SU-DHL-6 (cell line): ENCODE results near the gene TBPL2.

ENCODE experiments used
- H2AFZ ChIP-seq: fragments of 200-600 bp; sonication (generic); 2 replicates; pipeline ENCODE4 v1.6.1; 2014; ENCODE audit warnings: low read depth, mild to moderate bottlenecking, moderate library complexity, mixed read lengths, antibody characterized with exemption, low read length; ENCODE audit not compliant: severe bottlenecking
- H3F3A ChIP-seq: fragments of 200-600 bp; shearing (Covaris generic); 2 replicates; pipeline ENCODE4 v1.6.0; 2016; ENCODE audit warnings: antibody characterized with exemption, mild to moderate bottlenecking; ENCODE audit not compliant: insufficient read depth
- H3K27ac ChIP-seq: fragments of 200-600 bp; sonication (generic); 2 replicates; pipeline ENCODE4 v1.5.1; 2016; ENCODE audit warnings: low read depth, mild to moderate bottlenecking, low read length, moderate library complexity, mixed read lengths
- H3K27me3 ChIP-seq: fragments of 200-600 bp; sonication (generic), shearing (Covaris generic); 2 replicates; pipeline ENCODE4 v1.6.0; 2014; ENCODE audit warnings: mild to moderate bottlenecking, low read length
- H3K36me3 ChIP-seq: fragments of 200-600 bp; sonication (generic); 2 replicates; pipeline ENCODE4 v1.6.1; 2014; ENCODE audit warnings: mild to moderate bottlenecking, low read length, mixed read lengths
- H3K4me2 ChIP-seq: fragments of 300-600, 200-600 bp; shearing (Covaris generic), sonication (generic); 2 replicates; pipeline ENCODE4 v1.6.0; 2014; ENCODE audit warnings: low read length, low read depth, mild to moderate bottlenecking; ENCODE audit not compliant: poor library complexity, severe bottlenecking
- H3K4me3 ChIP-seq: fragments of 200-600 bp; sonication (generic); 2 replicates; pipeline ENCODE4 v1.5.1; 2014; ENCODE audit warnings: antibody characterized with exemption, low read length, mild to moderate bottlenecking, mixed read lengths; ENCODE audit not compliant: insufficient read depth, poor library complexity, severe bottlenecking
- H3K79me2 ChIP-seq: fragments of 200-600 bp; sonication (generic); 2 replicates; pipeline ENCODE4 v1.6.1; 2014; ENCODE audit warnings: mild to moderate bottlenecking, low read length, moderate library complexity; ENCODE audit not compliant: insufficient read depth
- H3K9ac ChIP-seq: fragments of 200-600 bp; sonication (generic); 2 replicates; pipeline ENCODE4 v1.7.0; 2014; ENCODE audit warnings: mild to moderate bottlenecking, low read length
- H3K9me2 ChIP-seq: fragments of 200-600 bp; sonication (generic); replicated peaks from 2 replicates; pipeline ENCODE4 v1.6.1; 2014; ENCODE audit warnings: low read length; ENCODE audit not compliant: insufficient read depth
- H3K9me3 ChIP-seq: fragments of 200-600 bp; sonication (generic); 2 replicates; pipeline ENCODE4 v1.6.1; 2014; ENCODE audit warnings: low read length, mixed read lengths; ENCODE audit not compliant: insufficient read depth
- H4K20me1 ChIP-seq: fragments of 200-600 bp; sonication (generic); 2 replicates; pipeline ENCODE4 v1.6.1; 2014; ENCODE audit warnings: low read depth, mild to moderate bottlenecking, antibody characterized with exemption, low read length, moderate library complexity, mixed read lengths
- CTCF ChIP-seq: fragments of 200-600 bp; sonication (generic); IDR thresholded peaks from one replicate; pipeline ENCODE4 v1.5.1; 2017; ENCODE audit warnings: antibody characterized with exemption, mild to moderate bottlenecking, low read length, moderate library complexity; ENCODE audit not compliant: insufficient read depth, poor library complexity, severe bottlenecking
- EZH2phosphoT487 ChIP-seq: fragments of 200-600 bp; sonication (generic), shearing (Covaris generic); conservative IDR thresholded peaks from 2 replicates; pipeline ENCODE4 v1.6.1; 2018; ENCODE audit warnings: mild to moderate bottlenecking, antibody characterized with exemption, low read length, moderate library complexity, mixed read lengths

TBPL2 gene

GRCh38 chr14:55382483-55382882 is 57.9 kb downstream of the TBPL2 start:
- no peaks in the 10 kb centered on the region for H3K27me3 ChIP-seq
- H3K36me3 ChIP-seq: no peaks in the 10 kb centered on the region
- H2AFZ ChIP-seq: no peak overlapping the region
- no peak for TF ChIP-seq EZH2phosphoT487
- TF ChIP-seq CTCF: no peak
- H3K9me3 ChIP-seq: no peaks in the 10 kb centered on the region
- no peak overlapping the region for H3K4me3 ChIP-seq
- no peak overlapping the region for H3K27ac ChIP-seq
- H3K9me2 ChIP-seq: no peaks in the 10 kb centered on the region
- H3K9ac ChIP-seq: no peak overlapping the region
- H3K79me2 ChIP-seq: no peaks in the 10 kb centered on the region
- no peaks in the 10 kb centered on the region for H3F3A ChIP-seq
- H3K4me2 ChIP-seq: no peak overlapping the region
- no peaks in the 10 kb centered on the region for H4K20me1 ChIP-seq

- Histone ChIP-seq H3K27ac (no peak overlapping the region), H3K36me3 (no peaks in the 10 kb centered on the region)
- no peak for TF ChIP-seq CTCF
- TF ChIP-seq EZH2phosphoT487: no peak
Observed at GRCh38 chr14:55381561-55381960, 58.9 kb downstream of the TBPL2 start.

GRCh38 chr14:55381040-55381439 is 59.4 kb downstream of the TBPL2 start:
- Histone ChIP-seq H3K27ac (no peak overlapping the region), H3K36me3 (no peaks in the 10 kb centered on the region), H2AFZ (no peak overlapping the region)

More at GRCh38 chr14:55381561-55381960, 58.9 kb downstream of the TBPL2 start:
- Histone ChIP-seq H3K4me2 (no peak overlapping the region), H3K9me2 (no peaks in the 10 kb centered on the region), H3K27me3 (no peaks in the 10 kb centered on the region), H3K9me3 (no peaks in the 10 kb centered on the region), H3F3A (no peaks in the 10 kb centered on the region), H3K79me2 (no peaks in the 10 kb centered on the region), H4K20me1 (no peaks in the 10 kb centered on the region), H3K4me3 (no peak overlapping the region), H3K9ac (no peak overlapping the region), H2AFZ (no peak overlapping the region)

More at GRCh38 chr14:55381040-55381439, 59.4 kb downstream of the TBPL2 start:
- no peak overlapping the region for H3K9ac ChIP-seq
- H3K27me3 ChIP-seq: no peaks in the 10 kb centered on the region
- no peak overlapping the region for H3K4me2 ChIP-seq
- H3K4me3 ChIP-seq: no peak overlapping the region
- no peaks in the 10 kb centered on the region for H3K9me3 ChIP-seq
- H3F3A ChIP-seq: no peaks in the 10 kb centered on the region
- H3K79me2 ChIP-seq: no peaks in the 10 kb centered on the region
- no peaks in the 10 kb centered on the region for H3K9me2 ChIP-seq
- TF ChIP-seq EZH2phosphoT487 (no peak), CTCF (no peak)
- H4K20me1 ChIP-seq: no peaks in the 10 kb centered on the region
